HG02642 (cell line): ENCODE results near the gene FYN.

Experiments
- ATAC-seq: cut with Tn5 transposase; IDR thresholded peaks from one replicate; pipeline ENCODE4 v1.9.1; 2021; ENCODE audit warnings: mild to moderate bottlenecking; ENCODE audit not compliant: unreplicated experiment, poor library complexity

The FYN gene

DNA sequence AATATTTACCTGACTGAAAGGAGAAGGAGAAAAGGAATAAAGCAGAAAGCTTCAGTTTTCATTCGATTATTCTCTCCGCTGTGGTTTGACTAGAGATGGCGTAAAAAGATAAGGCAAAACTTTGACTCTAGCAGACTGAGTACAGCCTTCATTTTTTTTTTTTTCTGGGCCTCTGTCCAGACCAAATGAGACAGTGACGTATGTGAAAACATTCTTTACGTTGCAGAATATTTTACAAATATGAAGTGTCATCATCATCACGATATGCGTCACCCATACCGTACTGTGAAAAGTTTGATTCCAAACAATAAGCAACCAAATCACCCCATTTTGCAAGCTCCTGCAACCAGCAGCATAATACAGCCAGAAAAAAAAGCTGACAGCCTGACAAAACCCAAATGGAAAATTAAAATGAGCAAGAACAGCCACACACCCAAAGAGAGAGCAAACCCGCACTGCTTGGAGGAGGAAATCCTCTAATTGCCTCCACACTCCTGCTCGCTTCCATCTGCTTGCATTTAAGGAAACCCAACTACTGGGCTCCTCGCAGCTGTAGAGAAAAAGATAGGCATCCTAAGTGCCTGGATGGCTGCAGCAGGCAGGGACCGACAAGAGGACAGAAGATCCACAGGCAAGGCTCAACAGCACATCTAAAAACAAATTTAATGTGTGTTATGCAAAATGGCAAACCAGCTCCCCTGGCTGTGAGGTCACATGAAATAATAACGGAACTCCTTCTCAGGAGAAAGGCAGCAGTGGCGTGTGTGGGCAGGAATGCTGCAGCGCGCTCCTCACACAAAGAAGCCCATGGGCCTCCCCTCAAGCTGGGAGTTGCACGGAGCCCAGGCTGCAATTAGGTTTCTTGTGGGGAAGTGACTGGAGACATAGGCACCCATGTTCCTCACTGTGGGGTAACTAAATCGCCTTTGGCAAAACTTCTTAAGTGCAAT, 113.1 kb downstream of the FYN start:
- ATAC-seq: no peak

DNA sequence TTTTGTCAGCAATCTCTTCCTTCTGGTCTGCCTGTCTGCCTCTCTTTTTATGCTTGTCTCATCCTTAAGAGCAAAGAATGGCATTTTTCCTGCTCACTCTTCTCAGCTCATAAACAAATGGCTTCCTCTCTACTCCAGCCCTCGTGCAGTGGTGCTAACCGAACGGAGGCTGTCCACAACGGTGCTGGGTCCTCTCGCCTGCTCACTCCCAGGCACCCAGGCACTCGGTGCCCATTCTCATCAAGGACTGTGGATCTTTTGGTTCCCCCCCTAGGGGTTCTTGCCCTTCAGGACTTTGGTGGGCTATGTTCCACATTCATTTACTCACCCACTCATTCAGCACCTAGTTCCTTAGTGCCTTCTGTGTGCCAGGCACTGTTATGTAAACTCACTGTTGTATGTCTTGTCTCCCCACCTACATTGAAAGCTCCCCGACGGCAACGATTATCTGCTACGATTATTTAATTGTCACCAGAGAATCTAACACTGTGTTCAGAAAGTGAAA, 113.9 kb downstream of the FYN start:
- no peak for ATAC-seq

DNA sequence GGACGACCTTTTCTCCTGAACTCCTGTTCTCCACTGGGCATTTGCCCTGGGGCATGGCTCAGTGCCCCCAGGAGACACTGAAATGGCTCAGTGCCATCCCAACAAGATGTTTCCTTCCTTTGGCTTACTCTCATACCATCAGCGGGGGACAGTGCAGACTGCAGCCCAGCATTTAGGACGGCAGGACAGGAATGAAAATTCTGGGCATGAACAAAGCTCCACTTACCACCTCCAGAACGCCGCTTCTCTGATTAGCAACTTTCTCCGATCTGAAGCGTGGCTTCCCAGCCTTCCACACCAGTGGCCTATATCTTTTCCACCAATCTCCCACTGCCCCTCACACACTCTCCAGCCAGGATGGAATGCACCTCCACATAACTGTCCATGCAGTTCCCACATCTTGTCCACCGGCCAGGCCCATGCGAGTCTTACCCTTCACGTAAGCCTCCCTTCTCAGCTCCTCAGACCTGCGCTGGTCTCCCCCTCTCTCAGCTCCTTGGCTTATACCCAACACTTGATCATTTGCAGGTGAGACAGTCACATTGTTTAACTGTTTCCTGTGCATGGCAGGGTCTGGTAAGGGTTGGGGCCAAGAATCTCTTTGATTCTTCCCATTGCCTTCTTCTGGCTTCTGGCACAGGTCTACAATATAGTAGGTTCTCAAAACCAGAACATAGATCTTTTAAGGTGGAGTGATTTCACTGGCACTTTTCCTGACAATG, 114.5 kb downstream of the FYN start:
- no peak for ATAC-seq

DNA sequence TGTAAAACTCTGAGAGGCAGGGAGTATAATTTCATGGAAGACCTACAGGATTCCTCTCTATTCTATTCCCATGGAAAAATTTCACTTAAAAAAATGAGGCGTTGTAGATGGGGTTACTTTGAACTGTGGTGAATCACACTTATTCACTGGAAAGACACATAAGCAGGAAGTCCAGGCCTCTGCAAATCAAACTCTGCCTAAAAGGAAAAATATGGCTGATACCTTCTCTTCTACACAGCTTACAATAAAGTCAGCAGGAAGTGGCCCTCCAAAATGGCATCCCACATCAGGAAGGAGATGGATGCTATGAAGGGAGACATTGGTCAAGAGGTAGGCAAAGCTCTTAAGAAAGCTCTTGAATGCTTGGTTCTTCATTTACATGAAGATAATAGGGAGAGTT, 115.9 kb downstream of the FYN start:
- ATAC-seq: no peak

DNA sequence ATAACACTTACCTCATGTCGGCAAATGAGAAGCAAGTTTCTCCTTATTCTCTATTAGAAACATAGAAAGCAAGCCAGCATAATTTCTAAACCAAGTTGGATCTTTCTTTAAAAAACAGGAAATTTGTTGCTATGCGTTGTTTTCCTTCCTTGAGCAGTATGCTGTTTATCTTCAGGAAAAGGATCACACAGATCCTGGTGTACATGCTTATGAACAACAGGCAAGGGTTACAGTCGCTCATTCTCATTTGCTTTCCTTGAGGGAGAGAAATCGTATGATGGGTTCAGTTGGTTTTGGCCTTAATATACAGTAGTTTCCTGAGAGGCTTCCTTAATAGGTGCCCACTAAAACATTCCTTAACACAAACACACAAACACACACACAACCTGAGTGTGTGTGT, 118.8 kb downstream of the FYN start:
- no peak for ATAC-seq

DNA sequence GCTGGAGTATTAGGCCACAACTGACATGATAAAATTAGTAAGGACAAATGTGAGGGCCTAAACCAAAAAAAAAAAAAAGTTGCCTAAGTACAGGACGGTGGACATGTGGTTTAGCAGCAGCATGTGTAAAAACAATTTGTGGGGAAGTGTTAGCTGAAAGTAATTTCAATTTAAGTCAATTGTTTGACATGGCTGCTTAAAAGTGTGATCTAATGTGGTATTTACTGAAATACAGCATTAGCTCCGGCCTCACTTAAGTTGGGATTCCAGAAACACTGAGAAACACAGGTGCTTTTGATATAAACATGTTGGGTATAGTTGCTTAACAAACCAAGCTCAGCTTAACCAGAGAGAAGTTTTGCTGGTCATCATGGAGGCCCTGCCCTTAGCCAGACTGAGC, 119.7 kb downstream of the FYN start:
- no peak for ATAC-seq

DNA sequence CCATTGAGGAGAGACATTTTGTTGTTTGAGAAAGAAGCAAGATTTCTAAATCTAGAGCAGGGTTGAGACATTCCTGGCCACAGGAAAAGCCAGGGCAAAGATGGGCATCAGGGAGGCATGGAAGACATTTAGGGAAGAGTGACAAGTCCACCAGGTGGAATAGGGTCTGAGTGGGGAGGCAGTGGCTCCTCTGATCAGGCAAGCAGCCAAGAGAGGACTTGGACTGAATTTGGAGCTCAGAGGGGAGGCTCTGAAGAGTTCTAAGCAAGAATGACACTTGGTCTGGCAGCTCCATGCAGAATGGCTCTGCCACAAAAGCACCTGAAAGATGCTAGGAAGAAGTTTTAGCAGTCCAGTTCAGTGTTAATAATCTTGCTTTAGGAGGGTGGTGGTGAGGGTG, 120.8 kb downstream of the FYN start:
- ATAC-seq: no peak

DNA sequence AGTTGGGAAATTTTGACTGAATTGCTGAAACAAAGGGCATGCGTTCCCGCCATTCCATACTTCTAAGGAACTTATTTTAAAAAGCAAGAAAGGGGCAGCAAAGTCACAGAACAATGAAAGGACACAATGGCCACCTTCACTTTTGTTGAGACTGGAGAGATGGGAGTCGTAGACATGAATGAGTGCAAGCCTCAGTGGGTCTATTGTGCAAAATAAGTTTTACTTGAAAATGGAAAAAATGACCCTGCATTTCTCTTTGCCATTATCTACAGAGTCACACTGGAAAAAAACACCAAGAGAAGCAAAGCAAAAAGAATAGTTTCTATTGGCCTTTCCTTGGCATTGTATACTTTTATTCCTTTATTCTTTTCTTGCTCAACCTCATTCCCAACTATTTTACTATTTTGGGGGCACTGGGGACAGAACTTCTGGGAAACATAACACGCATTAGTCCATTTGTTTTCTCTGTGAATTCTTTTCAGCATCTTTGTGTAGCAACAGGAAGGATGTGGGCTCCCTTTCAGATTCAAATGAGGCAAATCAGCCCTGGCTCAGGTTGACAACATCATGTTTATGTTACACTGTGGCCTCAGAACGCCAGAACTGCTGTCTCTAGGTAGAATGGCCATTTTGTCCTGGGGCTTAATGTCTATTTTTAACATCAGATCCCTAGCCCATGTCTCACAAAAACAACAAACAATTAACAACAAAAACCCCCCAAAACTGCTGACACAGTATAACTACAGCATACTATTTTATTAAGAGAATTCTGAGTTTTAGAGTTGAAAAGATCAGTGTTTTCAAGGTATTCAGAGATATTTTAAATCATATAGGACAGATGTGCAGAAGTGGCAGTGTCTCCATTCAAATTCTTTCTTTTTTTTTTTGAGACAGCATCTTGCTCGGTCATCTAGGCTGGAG, 122.2 kb downstream of the FYN start:
- ATAC-seq: peak; percentile 93

DNA sequence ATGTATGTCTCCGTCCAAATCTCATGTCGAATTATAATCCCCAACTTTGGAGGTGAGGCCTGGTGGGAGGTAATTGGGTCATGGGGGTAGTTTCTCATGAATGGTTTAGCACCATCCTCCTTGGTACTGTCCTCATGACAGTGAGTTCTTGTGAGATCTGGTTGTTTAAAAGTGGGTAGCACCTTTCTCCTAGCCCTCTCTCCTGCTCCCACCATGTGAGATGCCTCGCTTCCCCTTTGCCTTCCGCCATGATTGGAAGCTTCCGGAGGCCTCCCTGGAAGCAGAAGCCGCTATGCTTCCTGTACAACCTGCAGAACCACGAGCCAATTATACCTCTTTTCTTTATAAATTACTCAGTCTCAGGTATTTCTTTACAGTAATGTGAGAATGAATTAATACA, 123.1 kb downstream of the FYN start:
- no peak for ATAC-seq

DNA sequence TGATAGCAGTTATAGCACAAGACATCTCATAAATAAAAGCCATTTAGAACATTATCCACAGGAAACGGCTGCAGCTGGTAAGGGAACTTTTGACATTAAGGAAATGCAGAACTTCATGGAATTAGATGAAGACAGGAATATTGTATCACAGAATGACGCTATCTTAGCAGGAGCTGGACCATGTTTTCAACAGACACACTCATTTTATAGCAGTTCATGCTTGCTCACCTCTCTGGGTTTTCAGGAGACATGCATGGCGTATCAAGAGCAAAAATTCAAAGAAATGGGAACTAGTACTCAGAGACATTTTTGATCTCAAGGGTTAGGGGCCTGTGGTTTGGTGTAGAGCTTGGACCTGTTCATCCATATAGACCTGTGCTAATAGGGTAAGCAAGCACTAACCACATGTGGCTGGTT, 125.0 kb downstream of the FYN start:
- no peak for ATAC-seq

DNA sequence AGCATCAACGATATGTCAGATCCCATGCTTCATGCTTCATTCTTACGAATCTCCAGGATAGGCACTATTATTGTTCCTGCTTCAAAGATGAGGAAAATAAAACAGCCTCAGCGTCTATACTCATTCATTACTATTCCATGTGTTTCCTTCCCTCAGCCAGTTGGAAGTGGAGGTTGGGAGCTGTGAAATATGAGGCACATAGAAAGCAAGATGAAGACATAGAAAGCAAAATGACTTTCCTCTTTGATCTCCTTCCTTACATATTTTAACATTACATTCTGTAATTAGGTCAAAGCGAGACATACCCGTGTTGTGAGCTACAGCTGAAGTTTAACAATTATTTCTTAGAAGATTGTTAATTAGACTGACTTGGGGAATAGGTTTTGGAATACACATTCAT, 125.4 kb downstream of the FYN start:
- ATAC-seq: no peak

DNA sequence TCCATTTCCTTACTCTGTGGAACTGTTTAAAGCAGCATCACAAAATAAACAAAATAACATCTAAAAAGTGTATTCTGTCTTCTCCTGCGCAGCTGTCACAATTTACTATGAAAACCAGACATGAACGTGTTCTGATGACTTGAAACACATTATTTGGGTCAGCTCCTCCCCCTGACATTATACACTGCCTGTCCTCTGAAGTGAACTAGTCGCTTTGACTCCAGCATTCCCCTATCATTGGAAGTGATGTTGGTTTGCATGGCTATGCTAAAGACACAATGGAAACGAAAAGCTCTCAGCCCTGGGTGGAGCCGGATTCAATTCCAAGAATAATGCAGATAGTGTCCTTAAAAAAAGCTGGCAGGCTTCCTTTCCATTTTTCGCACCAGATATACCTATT, 125.9 kb downstream of the FYN start:
- ATAC-seq: no peak

DNA sequence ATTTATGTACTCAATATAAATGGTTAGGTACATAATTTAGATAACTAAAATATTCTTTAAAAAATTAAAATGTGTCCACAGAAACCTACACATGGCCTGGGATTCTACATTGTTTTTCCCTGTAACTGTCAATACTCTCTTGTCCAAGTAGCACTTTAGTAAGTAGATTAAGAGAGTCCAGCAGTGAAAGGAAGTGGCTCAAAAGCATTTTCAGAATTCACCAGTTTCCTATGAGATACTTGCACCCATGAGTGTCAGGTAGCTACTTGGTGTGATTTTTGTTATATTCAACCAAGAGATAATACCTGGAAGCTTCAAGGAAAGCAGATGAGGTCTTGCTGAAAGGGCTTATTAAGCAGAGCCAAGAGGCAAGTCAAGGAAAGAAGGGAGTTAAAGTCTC, 126.3 kb downstream of the FYN start:
- ATAC-seq: no peak

DNA sequence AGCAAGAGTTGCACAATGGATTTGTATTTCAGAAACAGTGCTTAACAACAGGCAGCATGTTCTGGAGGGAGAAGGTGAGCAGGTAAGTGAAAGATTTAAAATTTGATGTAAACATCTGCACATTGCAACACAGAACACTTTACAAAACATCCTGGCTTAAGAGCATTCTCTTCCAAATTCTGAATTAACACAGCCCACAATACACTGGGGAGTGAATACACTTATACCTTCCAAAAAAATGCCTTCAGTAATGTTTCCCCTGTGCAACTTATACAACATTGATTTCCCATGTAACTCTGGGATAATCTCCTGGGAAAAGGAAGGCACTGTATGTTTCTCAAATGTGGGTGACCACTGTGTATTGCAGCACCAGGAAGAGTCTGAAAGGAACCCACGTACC, 127.6 kb downstream of the FYN start:
- no peak for ATAC-seq

DNA sequence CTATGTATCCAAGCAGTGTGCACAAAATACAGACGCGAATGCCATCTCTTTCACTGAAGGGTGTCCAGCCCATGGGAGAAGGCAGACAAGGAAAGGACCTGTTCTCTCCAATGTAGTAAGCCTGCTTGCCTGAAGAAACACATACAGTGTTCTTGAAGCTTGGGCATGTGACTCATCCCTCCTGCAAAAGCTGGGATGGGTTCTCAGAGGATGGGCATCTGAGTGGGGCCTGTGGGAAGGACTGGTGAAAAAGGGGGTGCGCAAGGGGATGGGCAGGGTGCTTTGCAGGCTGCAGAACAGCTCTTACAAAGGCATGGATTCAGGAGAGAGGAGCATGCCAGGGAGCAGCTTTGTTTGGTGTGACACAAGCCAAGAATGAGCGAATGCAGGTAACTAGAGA, 128.1 kb downstream of the FYN start:
- no peak for ATAC-seq

DNA sequence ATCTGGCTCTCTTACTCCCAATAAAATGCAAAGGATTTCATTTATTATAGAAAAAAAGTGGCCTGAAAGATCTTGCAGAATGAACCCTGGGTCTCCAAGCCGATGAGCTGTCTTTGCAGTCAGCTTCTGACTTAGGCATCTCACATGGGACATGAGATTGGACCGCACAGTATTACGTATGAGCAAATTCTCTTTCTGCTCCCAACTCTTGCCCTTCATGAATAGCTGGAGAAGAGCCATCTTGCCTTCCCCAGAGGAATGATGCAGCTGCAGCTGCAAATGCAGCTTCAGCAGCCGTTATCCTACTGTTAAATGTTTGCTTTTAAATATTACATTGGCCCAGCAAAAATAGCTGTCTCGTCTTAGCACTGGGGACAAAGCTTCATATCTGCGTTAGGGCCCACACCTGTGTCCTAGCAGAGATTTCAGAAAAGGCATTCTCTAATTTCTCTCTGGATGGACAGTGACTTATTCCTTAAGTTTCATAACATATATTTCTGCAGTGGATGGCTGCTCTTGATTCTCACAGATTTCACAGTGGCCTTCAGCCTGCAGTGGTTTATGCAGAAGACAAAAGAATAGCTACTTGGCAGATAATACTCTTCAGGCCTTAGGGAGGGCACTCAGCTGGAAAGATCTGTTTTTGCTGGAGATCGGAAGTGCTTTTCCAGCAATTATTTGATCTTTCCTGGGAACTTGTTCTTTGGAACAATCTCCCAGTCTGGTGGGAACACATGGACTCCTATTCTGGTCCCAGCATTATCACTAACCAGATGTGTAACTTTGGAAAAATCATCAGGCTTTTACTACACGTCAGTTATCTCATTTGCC, 129.2 kb downstream of the FYN start:
- no peak for ATAC-seq

DNA sequence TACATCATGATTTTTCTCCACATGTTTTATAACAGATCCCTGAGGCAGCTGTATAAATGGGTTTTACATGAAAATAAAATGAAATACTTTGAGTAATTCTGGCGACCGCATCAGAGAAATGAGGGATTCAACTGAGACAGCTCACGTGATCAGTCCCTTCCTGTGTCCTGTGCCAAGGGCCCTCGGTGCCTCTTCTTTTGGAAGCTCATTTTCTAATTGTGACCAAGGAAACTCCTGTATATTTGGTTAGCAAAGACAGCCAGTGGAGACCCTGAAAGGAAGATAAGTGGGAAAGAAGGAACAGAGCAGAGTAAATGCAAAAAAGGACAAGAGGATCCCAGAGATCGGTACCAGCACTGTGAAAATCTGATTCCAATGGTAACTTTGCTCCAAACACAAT, 129.9 kb downstream of the FYN start:
- ATAC-seq: no peak

DNA sequence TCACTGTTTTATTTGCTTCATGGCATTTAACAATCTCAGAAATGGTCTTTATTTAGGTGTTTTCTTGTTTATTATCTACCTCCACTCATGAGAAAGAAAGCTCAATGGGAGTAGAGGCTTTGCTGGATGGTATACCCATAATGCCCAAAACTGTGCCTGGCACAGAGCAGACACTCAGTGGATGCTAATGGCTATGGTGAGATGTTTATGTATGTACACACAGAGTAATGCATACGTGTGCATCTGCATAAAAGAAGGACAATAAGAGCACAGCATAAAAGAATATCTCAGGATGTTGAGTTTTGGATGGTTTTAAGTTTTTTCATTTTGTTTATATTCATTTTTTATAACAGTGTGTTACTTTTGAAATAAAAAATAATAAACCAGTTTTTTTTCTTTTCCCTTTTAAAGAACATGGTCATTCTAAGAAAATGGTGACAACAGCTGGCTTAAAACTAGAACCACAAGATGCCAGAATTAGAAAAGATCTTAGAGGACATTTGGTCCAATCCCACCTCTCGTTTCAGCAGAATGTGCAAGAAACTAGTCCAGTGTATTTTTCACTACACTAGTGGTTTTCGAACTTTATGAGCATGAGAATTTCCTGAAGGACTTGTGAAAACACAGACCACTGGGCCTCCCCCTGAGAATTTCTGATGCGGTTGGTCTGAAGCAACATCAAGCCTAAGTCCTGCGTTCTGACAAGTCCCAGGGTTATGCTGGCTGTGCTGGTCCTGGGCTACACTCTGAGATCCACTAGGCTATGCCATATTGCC, 131.9 kb downstream of the FYN start:
- ATAC-seq: no peak

DNA sequence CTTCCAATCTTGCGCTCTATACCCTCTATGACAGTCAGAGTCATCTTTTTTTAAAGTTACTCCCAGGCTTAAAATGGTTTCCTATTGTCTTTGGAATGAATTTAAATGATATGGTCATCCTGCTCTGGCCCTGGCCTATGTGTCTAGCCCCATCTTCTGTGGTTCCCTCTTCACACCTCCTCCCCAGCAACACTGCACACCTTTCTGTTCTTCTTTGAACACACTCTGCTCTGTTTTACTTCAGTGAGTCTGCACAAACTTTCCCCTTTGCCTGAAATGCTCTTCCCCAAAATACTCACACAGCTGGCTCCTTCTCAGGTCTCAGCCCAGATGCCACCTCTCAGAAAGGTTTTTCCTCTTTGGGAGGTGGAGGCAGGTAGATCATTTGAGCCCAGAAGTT, 132.7 kb downstream of the FYN start:
- no peak for ATAC-seq
